Activated CD8-positive, alpha-beta memory T cell treated with anti-CD3 and anti-CD28 coated beads, Interleukin-2, amount 50 U/mL, for 1 hour (primary cell): ENCODE data around the gene MCU.
"Not testable (repeated sequence)": the region's sequence is repeated elsewhere in the genome, so short reads cannot be mapped to it uniquely, and the experiment has no call there.

Experiments used
- DNase-seq: peaks from one replicate; pipeline ENCODE4 v3.0.0-alpha.2; 2020; ENCODE audit errors: extremely low read depth

Gene MCU

GRCh38 chr10:72730479-72730878 is 38.5 kb downstream of the MCU start:
- DNase-seq = no peak

GRCh38 chr10:72731916-72732419 is 40.0 kb downstream of the MCU start:
- DNase-seq = no peak

GRCh38 chr10:72732521-72732920 is 40.6 kb downstream of the MCU start:
- DNase-seq = no peak

- DNase-seq = no peak
Measured at GRCh38 chr10:72733989-72734388, 42.0 kb downstream of the MCU start.

- no peak for DNase-seq
Measured at GRCh38 chr10:72735288-72735936, 43.5 kb downstream of the MCU start.

GRCh38 chr10:72736176-72736827 is 44.4 kb downstream of the MCU start:
- DNase-seq = no peak

GRCh38 chr10:72736828-72737220 is 44.9 kb downstream of the MCU start:
- no peak for DNase-seq

- DNase-seq = not testable (repeated sequence)
Measured at GRCh38 chr10:72737357-72737756, 45.4 kb downstream of the MCU start.

- DNase-seq = no peak
Measured at GRCh38 chr10:72738486-72738885, 46.5 kb downstream of the MCU start.

GRCh38 chr10:72740528-72740927 is 48.6 kb downstream of the MCU start:
- DNase-seq = no peak

GRCh38 chr10:72742092-72742491 is 50.1 kb downstream of the MCU start:
- no peak for DNase-seq

- DNase-seq = no peak
Measured at GRCh38 chr10:72742797-72743196, 50.9 kb downstream of the MCU start.

- DNase-seq = no peak
Measured at GRCh38 chr10:72744566-72744965, 52.6 kb downstream of the MCU start.

GRCh38 chr10:72746426-72747363 is 54.8 kb downstream of the MCU start:
- DNase-seq = no peak

GRCh38 chr10:72747521-72747920 is 55.6 kb downstream of the MCU start:
- DNase-seq = no peak

GRCh38 chr10:72753760-72754231 is 61.9 kb downstream of the MCU start:
- DNase-seq = no peak

GRCh38 chr10:72754275-72755032 is 62.5 kb downstream of the MCU start:
- no peak for DNase-seq

- no peak for DNase-seq
Measured at GRCh38 chr10:72756674-72757385, 64.9 kb downstream of the MCU start.

- no peak for DNase-seq
Measured at GRCh38 chr10:72757732-72758131, 65.8 kb downstream of the MCU start.

- DNase-seq = not testable (repeated sequence)
Measured at GRCh38 chr10:72758930-72759329, 67.0 kb downstream of the MCU start.

- DNase-seq = no peak
Measured at GRCh38 chr10:72759584-72759983, 67.6 kb downstream of the MCU start.
